Measurements from ENCODE around the gene OR52N1. TPM values are rescaled to one million over a fixed set of nuclear protein-coding genes. Genes with fewer than 3 reads are reported as not detected.

Gene OR52N1
- total RNA-seq, 1 donor from 2014 or later, result not detected

Other genes with a start within 250 kb of the OR52N1 start
- gene OR52H1, start 242.7 kb downstream of the OR52N1 start, total RNA-seq, result 0.41 TPM
- not detected for gene OR52B6, start 210.4 kb downstream of the OR52N1 start, total RNA-seq
- 0.41 TPM for gene TRIM6, start 194.6 kb downstream of the OR52N1 start, total RNA-seq
- gene TRIM34, start 166.3 kb downstream of the OR52N1 start, total RNA-seq, result 1.6 TPM
- 4.5 TPM for gene TRIM5, start 106.2 kb downstream of the OR52N1 start, total RNA-seq
- 9.4 TPM for gene TRIM22, start 101.5 kb downstream of the OR52N1 start, total RNA-seq
- gene OR56B1, start 54.8 kb downstream of the OR52N1 start, total RNA-seq, result not detected
- gene OR52N4, start 37.0 kb downstream of the OR52N1 start, total RNA-seq, result not detected
- gene OR52N5, start 7.9 kb downstream of the OR52N1 start, total RNA-seq, result not detected
- not detected for gene OR52N2, start 17.7 kb upstream of the OR52N1 start, total RNA-seq
- not detected for gene OR52E6, start 50.6 kb upstream of the OR52N1 start, total RNA-seq
- not detected for gene OR52E8, start 66.4 kb upstream of the OR52N1 start, total RNA-seq
- gene OR52E4, start 89.4 kb upstream of the OR52N1 start, total RNA-seq, result not detected
- gene OR52E5, start 101.9 kb upstream of the OR52N1 start, total RNA-seq, result not detected
- gene OR56A3, start 151.0 kb upstream of the OR52N1 start, total RNA-seq, result not detected
- not detected for gene OR56A5, start 177.2 kb upstream of the OR52N1 start, total RNA-seq
- 0.41 TPM for gene OR52L1, start 195.7 kb upstream of the OR52N1 start, total RNA-seq
- under 0.01 TPM for gene OR56A4, start 215.7 kb upstream of the OR52N1 start, total RNA-seq
- gene OR56A1, start 239.5 kb upstream of the OR52N1 start, total RNA-seq, result under 0.01 TPM

Data from frontal cortex (tissue), 1 donor.